Dendritic cell treated with granulocyte-macrophage colony-stimulating factor and Interleukin-4, amounts not matched to agents 40 ng/mL and 50 ng/mL, for 4 days (primary cell): ENCODE results near the gene TBC1D25.

ENCODE experiments used
- H3K27ac Mint-ChIP-seq: one replicate; pipeline ENCODE4 v1.8.0; 2022; ENCODE audit warnings: mild to moderate bottlenecking, mixed read lengths
- H3K27me3 Mint-ChIP-seq: one replicate; pipeline ENCODE4 v1.8.0; 2022; ENCODE audit warnings: mild to moderate bottlenecking, mixed read lengths
- H3K36me3 Mint-ChIP-seq: one replicate; pipeline ENCODE4 v1.8.0; 2022; ENCODE audit warnings: low read depth, mixed read lengths
- H3K4me1 Mint-ChIP-seq: one replicate; pipeline ENCODE4 v1.8.0; 2022; ENCODE audit warnings: low read depth, mixed read lengths
- H3K4me3 Mint-ChIP-seq: one replicate; pipeline ENCODE4 v1.8.0; 2022; ENCODE audit warnings: mild to moderate bottlenecking, moderate library complexity, mixed read lengths
- H3K9me3 Mint-ChIP-seq: one replicate; pipeline ENCODE4 v1.8.0; 2022; ENCODE audit warnings: mixed read lengths
- intact Hi-C: fragments of 100-400 bp; cut with micrococcal nuclease; formaldehyde crosslinking; loops from one replicate; pipeline ENCODE4 v1.15.0; 2022

TBC1D25 gene

DNA sequence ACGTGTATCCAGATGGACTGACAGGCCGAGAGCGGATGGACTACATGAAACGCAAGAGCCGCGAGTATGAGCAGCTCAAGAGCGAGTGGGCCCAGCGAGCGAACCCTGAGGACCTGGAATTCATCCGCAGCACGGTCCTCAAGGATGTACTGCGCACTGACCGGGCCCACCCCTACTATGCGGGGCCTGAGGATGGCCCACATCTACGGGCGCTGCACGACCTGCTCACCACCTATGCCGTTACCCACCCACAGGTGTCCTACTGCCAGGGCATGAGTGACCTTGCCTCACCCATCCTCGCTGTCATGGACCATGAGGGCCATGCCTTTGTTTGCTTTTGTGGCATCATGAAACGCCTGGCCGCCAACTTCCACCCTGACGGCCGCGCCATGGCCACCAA is 20.1 kb downstream of the TBC1D25 start:
- no peaks in the 10 kb centered on the region for H3K4me1 Mint-ChIP-seq
- intact Hi-C loops = no loop called here
- H3K36me3 Mint-ChIP-seq = peaks cover 88% of the 10 kb centered on the region
- H3K27me3 Mint-ChIP-seq = no peaks in the 10 kb centered on the region
- no peak overlapping the region for H3K4me3 Mint-ChIP-seq
- no peak overlapping the region for H3K27ac Mint-ChIP-seq
- H3K9me3 Mint-ChIP-seq = no peaks in the 10 kb centered on the region

DNA sequence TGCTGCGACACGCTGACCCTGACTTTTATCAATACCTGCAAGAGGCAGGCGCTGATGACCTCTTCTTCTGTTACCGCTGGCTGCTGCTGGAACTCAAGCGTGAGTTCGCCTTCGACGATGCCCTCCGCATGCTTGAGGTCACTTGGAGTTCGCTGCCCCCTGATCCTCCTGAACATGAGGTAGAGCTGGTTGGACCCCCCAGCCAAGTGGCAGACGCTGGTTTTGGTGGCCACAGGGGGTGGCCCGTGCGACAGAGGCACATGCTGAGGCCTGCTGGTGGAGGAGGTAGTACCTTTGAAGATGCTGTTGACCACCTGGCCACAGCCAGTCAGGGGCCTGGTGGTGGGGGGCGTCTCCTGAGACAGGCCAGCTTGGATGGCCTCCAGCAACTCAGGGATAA is 20.5 kb downstream of the TBC1D25 start:
- no peak overlapping the region for H3K27ac Mint-ChIP-seq
- H3K27me3 Mint-ChIP-seq = no peaks in the 10 kb centered on the region
- H3K4me1 Mint-ChIP-seq = no peaks in the 10 kb centered on the region
- H3K9me3 Mint-ChIP-seq = no peaks in the 10 kb centered on the region
- H3K4me3 Mint-ChIP-seq = no peak overlapping the region
- intact Hi-C loops = no loop called here
- H3K36me3 Mint-ChIP-seq = peaks cover 84% of the 10 kb centered on the region

DNA sequence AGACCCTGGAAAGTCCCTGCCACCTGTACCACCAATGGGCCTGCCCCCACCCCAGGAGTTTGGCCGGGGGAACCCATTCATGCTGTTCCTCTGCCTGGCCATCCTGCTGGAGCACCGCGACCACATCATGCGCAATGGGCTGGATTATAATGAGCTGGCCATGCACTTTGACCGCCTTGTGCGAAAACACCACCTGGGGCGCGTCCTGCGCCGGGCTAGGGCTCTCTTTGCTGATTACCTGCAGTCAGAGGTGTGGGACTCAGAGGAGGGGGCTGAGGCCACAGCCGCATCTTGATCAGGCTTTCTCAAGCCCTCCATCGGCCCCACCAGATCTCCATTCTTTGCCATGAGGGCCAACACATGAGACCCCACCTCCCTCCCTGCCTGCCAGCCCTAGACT is 21.2 kb downstream of the TBC1D25 start:
- Mint-ChIP-seq H3K9me3 (no peaks in the 10 kb centered on the region), H3K27ac (no peak overlapping the region), H3K36me3 (peaks cover 78% of the 10 kb centered on the region)

DNA sequence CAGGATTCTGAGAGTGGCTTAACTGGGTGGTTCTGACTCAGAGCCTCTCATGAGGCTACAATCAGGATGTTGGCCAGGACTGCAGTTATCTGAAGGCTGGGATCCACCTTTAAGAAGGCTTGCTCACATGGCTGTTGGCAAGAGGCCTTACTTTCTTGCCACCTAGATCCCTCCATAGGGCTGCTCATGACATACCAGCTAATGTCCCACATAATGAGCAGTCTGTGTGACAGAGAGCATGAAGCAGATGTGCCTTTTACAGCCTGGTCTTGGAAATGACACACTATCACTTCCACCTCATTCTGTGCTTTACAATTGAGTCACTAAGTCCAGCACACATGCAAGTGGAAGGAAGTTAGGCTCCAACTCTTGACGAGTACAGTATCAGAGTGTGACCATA is 30.4 kb downstream of the TBC1D25 start:
- Mint-ChIP-seq H3K27ac (no peak overlapping the region), H3K9me3 (no peaks in the 10 kb centered on the region), H3K27me3 (no peaks in the 10 kb centered on the region), H3K4me3 (no peak overlapping the region), H3K36me3 (peaks cover 15% of the 10 kb centered on the region), H3K4me1 (peaks cover 7% of the 10 kb centered on the region)
- intact Hi-C loops = loop anchor here (10.0 kb wide), 1 partner anchor 1335 kb away; the partner anchor contains the start of gene USP11

More for the DNA sequence above, 21.2 kb downstream of the TBC1D25 start:
- intact Hi-C loops = no loop called here
- Mint-ChIP-seq H3K27me3 (no peaks in the 10 kb centered on the region), H3K4me1 (no peaks in the 10 kb centered on the region), H3K4me3 (no peak overlapping the region)

DNA sequence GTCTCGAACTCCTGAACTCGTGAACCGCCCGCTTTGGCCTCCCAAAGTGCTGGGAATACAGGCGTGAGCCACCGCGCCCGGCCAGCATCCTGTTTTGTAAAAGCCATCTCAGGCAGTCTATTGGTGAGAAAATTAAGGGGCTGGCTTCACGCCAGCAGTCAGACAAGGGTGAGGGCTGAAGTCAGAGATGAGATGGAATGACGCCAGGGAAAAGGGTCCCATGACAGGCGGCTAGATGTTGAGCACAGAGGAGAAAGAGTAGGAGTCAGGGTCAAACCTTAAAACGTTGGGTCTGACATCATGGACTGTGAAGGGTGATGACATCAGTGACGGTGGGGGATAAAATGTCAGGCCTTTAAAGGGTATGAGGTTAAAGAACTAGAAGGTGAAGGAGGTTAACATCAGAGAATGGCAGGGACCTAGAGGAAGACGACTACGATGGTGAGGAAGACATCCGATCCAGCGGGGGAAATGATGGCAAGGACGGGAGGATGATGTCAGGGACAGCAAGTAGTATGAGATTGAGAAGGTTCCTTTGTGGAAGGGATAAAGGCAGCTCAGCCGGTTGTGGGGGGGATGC is 34.3 kb downstream of the TBC1D25 start:
- Mint-ChIP-seq H3K4me1 (peaks cover 21% of the 10 kb centered on the region), H3K4me3 (peak overlapping the region; percentile 79), H3K9me3 (no peaks in the 10 kb centered on the region), H3K36me3 (peaks cover 53% of the 10 kb centered on the region), H3K27ac (peak overlapping the region; percentile 100), H3K27me3 (no peaks in the 10 kb centered on the region)
- intact Hi-C loops = loop anchor here (1.0 to 10.0 kb wide), 2 partner anchors 34 to 1339 kb away; partner anchors contain the start of genes TBC1D25 and USP11

DNA sequence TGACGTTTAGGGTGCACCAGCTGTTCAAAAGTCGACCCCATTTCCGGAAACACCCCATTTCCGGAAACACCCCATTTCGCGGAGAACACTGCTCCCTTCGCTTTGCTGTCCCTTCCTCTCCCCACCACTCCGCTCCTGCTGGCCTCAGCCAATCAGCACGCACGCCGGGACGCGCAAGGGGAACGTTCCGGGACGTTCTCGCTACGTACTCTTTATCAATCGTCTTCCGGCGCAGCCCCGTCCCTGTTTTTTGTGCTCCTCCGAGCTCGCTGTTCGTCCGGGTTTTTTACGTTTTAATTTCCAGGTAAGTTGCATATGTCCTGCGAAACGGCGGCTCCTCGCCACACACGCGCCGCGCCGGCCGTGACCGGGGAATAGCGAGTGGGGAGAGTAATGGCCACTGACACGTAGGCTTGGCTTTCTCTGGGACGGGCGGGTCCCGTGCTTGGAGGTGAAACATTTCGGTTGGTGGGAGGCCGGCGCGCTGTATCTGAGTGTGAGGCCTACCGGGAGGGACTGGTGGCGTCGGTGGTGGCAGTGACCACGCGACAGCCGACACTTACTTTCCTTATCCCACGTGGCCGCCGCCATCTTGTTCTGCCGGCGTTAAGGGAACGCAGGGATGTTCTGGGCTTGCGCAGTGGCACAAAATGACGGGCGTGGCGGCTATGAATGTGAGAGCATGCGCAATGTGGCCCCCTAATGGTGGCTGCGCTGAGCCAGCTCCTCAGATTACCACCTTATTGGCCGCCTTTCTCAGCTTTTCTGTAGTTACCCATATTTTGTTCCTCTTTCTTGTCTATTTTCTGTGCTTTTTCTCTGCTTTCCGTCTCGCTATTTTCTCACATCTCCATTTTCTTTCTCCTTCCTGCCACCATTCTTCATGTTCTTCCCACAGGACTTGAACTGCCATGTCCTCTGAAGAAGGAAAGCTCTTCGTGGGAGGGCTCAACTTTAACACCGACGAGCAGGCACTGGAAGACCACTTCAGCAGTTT is 35.1 kb downstream of the TBC1D25 start, which contains the start of gene RBM3:
Gene RBM3 (plus strand): TSS at position 215 of the 997 bp plus-strand sequence. CDS start 697 bp downstream, at position 912.
- H3K36me3 Mint-ChIP-seq = peaks cover 61% of the 10 kb centered on the region

DNA sequence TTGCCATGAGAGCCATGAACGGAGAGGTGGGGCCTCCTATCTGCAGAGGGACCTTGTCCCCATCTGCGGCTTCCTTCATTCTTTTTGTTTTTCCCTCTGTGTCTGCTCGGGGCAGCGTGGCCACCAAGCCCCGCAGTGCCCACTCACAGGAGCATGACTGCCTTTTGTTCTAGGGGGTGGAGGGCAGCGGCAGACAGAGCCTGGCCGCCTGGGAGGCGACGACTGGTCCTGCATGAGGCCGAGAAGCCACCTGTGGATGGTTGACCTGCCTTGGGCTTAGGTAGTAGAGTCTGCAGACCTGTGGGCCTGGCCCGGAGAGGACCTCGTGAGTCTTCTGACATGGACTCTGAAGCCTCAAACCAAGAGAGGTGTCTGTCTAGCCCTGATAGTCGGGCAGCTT is 36.1 kb downstream of the TBC1D25 start:
- H3K27me3 Mint-ChIP-seq = no peaks in the 10 kb centered on the region
- H3K4me1 Mint-ChIP-seq = peaks cover 25% of the 10 kb centered on the region
- H3K9me3 Mint-ChIP-seq = no peaks in the 10 kb centered on the region
- peak overlapping the region; percentile 100 for H3K27ac Mint-ChIP-seq
- H3K4me3 Mint-ChIP-seq = peak overlapping the region; percentile 79
- peaks cover 68% of the 10 kb centered on the region for H3K36me3 Mint-ChIP-seq
- intact Hi-C loops = loop anchor here (10.0 kb wide), 1 partner anchor 1341 kb away; the partner anchor contains the start of gene USP11

More for the DNA sequence above, 35.1 kb downstream of the TBC1D25 start, which contains the start of gene RBM3:
- peaks cover 25% of the 10 kb centered on the region for H3K4me1 Mint-ChIP-seq
- peak within 1 kb of the TSS; percentile 79 for H3K4me3 Mint-ChIP-seq
- H3K9me3 Mint-ChIP-seq = no peaks in the 10 kb centered on the region
- intact Hi-C loops = loop anchor here (1.0 to 10.0 kb wide), 2 partner anchors 35 to 1340 kb away; partner anchors contain the start of genes TBC1D25 and USP11
- no peaks in the 10 kb centered on the region for H3K27me3 Mint-ChIP-seq
- peak within 1 kb of the TSS; percentile 100 for H3K27ac Mint-ChIP-seq

DNA sequence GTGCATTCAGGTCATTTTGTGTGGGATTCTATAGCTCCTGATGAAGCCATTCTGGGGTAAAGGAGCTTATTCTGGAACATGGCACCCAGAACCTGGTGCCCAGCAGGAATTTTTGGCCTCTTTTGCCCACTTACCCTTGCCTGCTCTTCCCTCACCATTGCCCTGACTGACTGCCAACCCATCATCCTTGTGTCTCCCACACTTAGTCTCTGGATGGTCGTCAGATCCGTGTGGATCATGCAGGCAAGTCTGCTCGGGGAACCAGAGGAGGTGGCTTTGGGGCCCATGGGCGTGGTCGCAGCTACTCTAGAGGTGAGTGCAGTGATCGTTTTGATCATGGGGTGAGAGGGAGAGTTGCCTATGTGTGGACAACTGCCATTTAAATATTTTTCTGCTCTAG is 36.6 kb downstream of the TBC1D25 start:
- Mint-ChIP-seq H3K4me1 (peaks cover 25% of the 10 kb centered on the region), H3K4me3 (peak overlapping the region; percentile 79), H3K27me3 (no peaks in the 10 kb centered on the region), H3K9me3 (no peaks in the 10 kb centered on the region), H3K27ac (peak overlapping the region; percentile 100), H3K36me3 (peaks cover 68% of the 10 kb centered on the region)
- intact Hi-C loops = loop anchor here (10.0 kb wide), 1 partner anchor 1341 kb away; the partner anchor contains the start of gene USP11

DNA sequence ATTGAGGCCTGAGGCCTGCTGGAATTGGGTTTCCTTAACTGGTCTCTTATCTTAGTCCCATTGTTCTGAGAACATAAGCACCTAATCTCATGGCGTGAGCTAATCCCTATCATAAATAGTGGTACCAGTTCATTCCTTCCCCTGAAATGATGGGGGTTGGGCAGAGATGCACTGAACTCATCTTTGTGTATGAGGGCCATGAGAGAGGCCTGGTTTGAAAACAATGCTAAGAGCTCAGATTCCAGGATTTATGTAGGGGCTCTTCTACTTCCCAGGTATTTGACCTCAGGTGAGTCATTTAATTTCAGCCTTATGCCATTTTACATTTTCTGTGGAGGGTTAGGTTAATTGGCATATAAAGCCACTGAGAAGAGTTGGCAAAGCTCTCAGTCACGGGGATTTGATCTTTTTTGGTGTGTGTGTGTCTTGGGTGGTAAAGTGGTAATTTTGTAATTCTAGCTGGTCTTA is 39.2 kb downstream of the TBC1D25 start:
- H3K4me3 Mint-ChIP-seq = no peak overlapping the region
- intact Hi-C loops = loop anchor here (10.0 kb wide), 1 partner anchor 1344 kb away; the partner anchor contains the start of gene USP11
- H3K27me3 Mint-ChIP-seq = no peaks in the 10 kb centered on the region

DNA sequence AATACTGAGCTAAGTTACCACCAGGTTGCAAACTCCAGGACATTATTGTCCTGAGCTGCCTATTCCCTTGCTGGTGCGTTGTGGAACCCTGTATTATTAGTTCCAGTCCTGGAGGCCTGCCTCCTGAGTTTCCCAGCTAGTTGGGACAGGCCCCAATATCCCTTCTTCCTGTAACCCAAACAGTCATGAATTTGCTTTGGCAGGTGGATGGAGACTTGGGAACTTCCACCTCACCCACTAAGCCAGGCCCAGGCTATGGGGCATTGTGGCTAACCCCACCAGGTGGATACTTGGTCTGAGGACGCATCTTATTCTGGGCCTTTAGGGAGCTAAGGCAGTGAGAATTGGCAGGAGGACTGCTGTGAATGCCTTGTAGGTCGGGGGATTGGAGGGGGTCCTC is 39.7 kb downstream of the TBC1D25 start:
- H3K4me3 Mint-ChIP-seq = no peak overlapping the region
- intact Hi-C loops = loop anchor here (10.0 kb wide), 1 partner anchor 1344 kb away; the partner anchor contains the start of gene USP11
- peaks cover 60% of the 10 kb centered on the region for H3K36me3 Mint-ChIP-seq
- no peaks in the 10 kb centered on the region for H3K27me3 Mint-ChIP-seq
- no peaks in the 10 kb centered on the region for H3K9me3 Mint-ChIP-seq
- H3K4me1 Mint-ChIP-seq = peaks cover 19% of the 10 kb centered on the region
- no peak overlapping the region for H3K27ac Mint-ChIP-seq

More for the DNA sequence above, 39.2 kb downstream of the TBC1D25 start:
- H3K4me1 Mint-ChIP-seq = peaks cover 23% of the 10 kb centered on the region
- no peaks in the 10 kb centered on the region for H3K9me3 Mint-ChIP-seq
- peaks cover 66% of the 10 kb centered on the region for H3K36me3 Mint-ChIP-seq
- no peak overlapping the region for H3K27ac Mint-ChIP-seq

DNA sequence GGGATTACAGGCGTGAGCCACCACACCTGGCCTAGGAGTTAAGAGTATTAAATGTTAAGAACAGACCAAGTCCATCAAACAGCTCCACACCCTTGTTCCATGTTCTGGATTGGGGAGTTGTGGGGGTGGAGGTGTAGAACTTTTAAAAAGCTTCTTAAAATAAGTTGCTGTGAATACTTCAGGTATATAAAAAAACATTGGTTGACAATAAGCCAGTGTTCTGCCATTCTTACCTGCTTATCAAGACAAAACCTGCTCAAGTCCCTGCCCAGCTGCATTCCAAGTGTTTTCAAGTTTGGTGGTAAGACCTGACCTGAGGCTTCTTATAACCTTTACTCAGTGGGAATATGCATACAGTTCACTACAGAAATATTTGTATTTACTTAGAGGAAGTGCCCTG is 41.1 kb downstream of the TBC1D25 start:
- peaks cover 13% of the 10 kb centered on the region for H3K4me1 Mint-ChIP-seq

DNA sequence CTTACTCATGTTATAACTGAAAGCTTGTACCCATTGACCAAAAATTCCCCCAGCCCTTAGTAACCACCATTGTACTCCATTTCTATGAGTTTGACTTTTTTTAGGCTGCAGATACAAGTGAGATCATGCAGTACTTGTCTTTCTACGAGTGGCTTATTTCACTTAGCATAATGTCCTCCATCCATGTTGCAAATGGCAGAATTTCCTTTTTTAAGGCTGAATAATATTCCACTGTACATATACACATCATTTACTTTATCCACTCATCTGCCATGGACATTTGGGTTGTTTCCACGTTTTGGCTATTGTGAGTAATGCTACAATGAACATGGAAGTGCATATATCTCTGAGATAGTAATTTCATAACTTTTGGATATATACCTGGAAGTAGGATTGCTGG is 45.2 kb downstream of the TBC1D25 start:
- no peaks in the 10 kb centered on the region for H3K9me3 Mint-ChIP-seq
- no peak overlapping the region for H3K4me3 Mint-ChIP-seq
- peaks cover 6% of the 10 kb centered on the region for H3K36me3 Mint-ChIP-seq
- no peaks in the 10 kb centered on the region for H3K27me3 Mint-ChIP-seq
- intact Hi-C loops = no loop called here
- no peak overlapping the region for H3K27ac Mint-ChIP-seq
- H3K4me1 Mint-ChIP-seq = no peaks in the 10 kb centered on the region

More for the DNA sequence above, 41.1 kb downstream of the TBC1D25 start:
- no peaks in the 10 kb centered on the region for H3K27me3 Mint-ChIP-seq
- no peak overlapping the region for H3K4me3 Mint-ChIP-seq
- no peak overlapping the region for H3K27ac Mint-ChIP-seq
- intact Hi-C loops = no loop called here
- peaks cover 46% of the 10 kb centered on the region for H3K36me3 Mint-ChIP-seq
- no peaks in the 10 kb centered on the region for H3K9me3 Mint-ChIP-seq

DNA sequence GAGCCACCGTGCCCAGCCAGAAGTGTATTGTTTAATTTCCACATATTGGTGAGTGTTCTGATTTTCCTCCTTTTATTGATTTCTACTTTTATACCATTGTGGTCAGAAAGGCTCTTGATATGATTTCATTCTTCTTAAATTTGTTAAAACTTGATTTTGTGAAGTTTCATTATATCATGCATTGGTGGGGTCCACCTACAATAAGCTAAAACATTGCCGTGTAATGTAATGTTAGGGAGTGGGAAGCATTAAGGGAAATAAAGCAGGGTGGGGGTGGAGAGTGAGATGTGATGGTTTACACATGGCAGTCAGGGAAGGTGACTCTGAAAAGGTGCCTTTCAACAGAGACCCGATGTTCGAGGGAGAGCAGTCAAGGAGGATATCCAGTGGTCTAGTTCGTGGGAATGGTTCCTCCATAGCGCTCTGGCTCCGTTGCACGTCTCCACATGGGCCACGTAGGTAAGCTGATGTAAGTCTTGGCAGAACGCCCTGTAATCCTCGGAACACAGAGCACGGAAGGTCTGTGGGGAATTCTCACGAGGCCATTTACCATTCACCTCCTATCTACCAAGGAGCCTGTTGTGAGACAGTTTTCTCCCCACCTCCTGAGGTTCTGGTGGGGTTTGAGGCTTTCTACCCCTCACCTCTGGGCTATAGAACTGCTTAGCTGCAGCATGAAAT is 50.1 kb downstream of the TBC1D25 start:
- Mint-ChIP-seq H3K4me1 (peaks cover 6% of the 10 kb centered on the region), H3K4me3 (no peak overlapping the region), H3K27me3 (no peaks in the 10 kb centered on the region), H3K9me3 (no peaks in the 10 kb centered on the region), H3K27ac (no peak overlapping the region), H3K36me3 (no peaks in the 10 kb centered on the region)
- intact Hi-C loops = no loop called here
